CD14-positive monocyte (primary cell): ENCODE results near the gene BPIFB4. TPM values are rescaled to one million over a fixed set of nuclear protein-coding genes. Genes with fewer than 3 reads are reported as not detected.

Experiments used
- DNase-seq, 3 donors: peaks; one replicate each; pipeline ENCODE4 v3.0.0-alpha.2; 2011 to 2022
- H2AFZ ChIP-seq: 2 replicates; pipeline ENCODE4 v1.6.0; 2012; ENCODE audit warnings: mild to moderate bottlenecking, low read depth, low read length, inconsistent platforms; ENCODE audit not compliant: insufficient read depth, poor library complexity, severe bottlenecking
- H3K27ac ChIP-seq, 2 donors: 1 replicate in 1 of 2; 2 replicates in 1 of 2; pipeline ENCODE4 v1.5.1; 2012 to 2013; ENCODE audit warnings: low read length in 2 of 2, control low read depth in 1 of 2, inconsistent platforms in 1 of 2, low read depth in 1 of 2, mild to moderate bottlenecking in 1 of 2
- H3K27me3 ChIP-seq, 2 donors: one replicate each; pipeline versions ENCODE4 v1.6.0 to v1.6.1; 2011 to 2013; ENCODE audit warnings: low read length in 2 of 2; ENCODE audit not compliant: control insufficient read depth in 2 of 2, insufficient read depth in 2 of 2
- H3K36me3 ChIP-seq, 2 donors: replicated peaks in 1 of 2; 1 replicate in 1 of 2; 2 replicates in 1 of 2; pipeline versions ENCODE4 v1.5.1 to v1.6.1; 2012 to 2013; ENCODE audit warnings: low read length in 2 of 2, control low read depth in 1 of 2, inconsistent platforms in 1 of 2, mild to moderate bottlenecking in 1 of 2; ENCODE audit not compliant: insufficient read depth in 2 of 2, control insufficient read depth in 1 of 2
- H3K4me1 ChIP-seq, 2 donors: 1 replicate in 1 of 2; 2 replicates in 1 of 2; pipeline versions ENCODE4 v1.5.1 to v1.6.1; 2012 to 2013; ENCODE audit warnings: low read length in 2 of 2, control low read depth in 1 of 2, inconsistent platforms in 1 of 2, mild to moderate bottlenecking in 1 of 2, moderate library complexity in 1 of 2; ENCODE audit not compliant: insufficient read depth in 2 of 2, control insufficient read depth in 1 of 2
- H3K4me2 ChIP-seq: replicated peaks from 2 replicates; pipeline ENCODE3; 2012; ENCODE audit warnings: low read length, moderate library complexity, mild to moderate bottlenecking; ENCODE audit not compliant: poor library complexity, severe bottlenecking; ENCODE audit errors: extremely low read depth
- H3K4me3 ChIP-seq, 3 experiments: fragments of 200-600 bp in 1 of 3; sonication (generic) in 1 of 3; replicated peaks in 1 of 3; 1 replicate in 2 of 3; 2 replicates in 1 of 3; pipeline ENCODE4 v1.5.1; 2011 to 2013; ENCODE audit warnings: low read length in 3 of 3, mild to moderate bottlenecking in 3 of 3, control low read depth in 2 of 3, low read depth in 2 of 3, inconsistent platforms in 1 of 3, moderate library complexity in 1 of 3
- H3K79me2 ChIP-seq: 2 replicates; pipeline ENCODE4 v1.6.0; 2012; ENCODE audit warnings: mild to moderate bottlenecking, control low read depth, inconsistent platforms, low read length, moderate library complexity; ENCODE audit not compliant: insufficient read depth
- H3K9ac ChIP-seq: 2 replicates; pipeline ENCODE4 v1.6.0; 2017; ENCODE audit warnings: low read length, mild to moderate bottlenecking; ENCODE audit not compliant: insufficient read depth, poor library complexity, severe bottlenecking
- H3K9me3 ChIP-seq, 2 donors: replicated peaks in 1 of 2; 1 replicate in 1 of 2; 2 replicates in 1 of 2; pipeline versions ENCODE4 v1.5.1 to v1.6.1; 2012 to 2013; ENCODE audit warnings: low read length in 2 of 2, control low read depth in 1 of 2; ENCODE audit not compliant: control insufficient read depth in 1 of 2, insufficient read depth in 1 of 2
- H4K20me1 ChIP-seq: 2 replicates; pipeline ENCODE4 v1.6.0; 2012; ENCODE audit warnings: mild to moderate bottlenecking, low read length, control low read depth, moderate library complexity; ENCODE audit not compliant: insufficient read depth
- H3K27ac Mint-ChIP-seq, 7 donors: one replicate each; pipeline ENCODE4 v1.8.0; 2020; ENCODE audit warnings: mild to moderate bottlenecking in 7 of 7, mixed read lengths in 7 of 7, moderate library complexity in 6 of 7, inconsistent platforms in 2 of 7
- H3K27me3 Mint-ChIP-seq, 3 donors: one replicate each; pipeline ENCODE4 v1.8.0; 2021 to 2022; ENCODE audit warnings: low read depth in 3 of 3, mild to moderate bottlenecking in 3 of 3, mixed read lengths in 3 of 3, moderate library complexity in 3 of 3, inconsistent platforms in 1 of 3
- H3K36me3 Mint-ChIP-seq, 2 donors: one replicate each; pipeline ENCODE4 v1.8.0; 2020; ENCODE audit warnings: mixed read lengths in 2 of 2, inconsistent platforms in 1 of 2, mild to moderate bottlenecking in 1 of 2
- H3K4me1 Mint-ChIP-seq: one replicate; pipeline ENCODE4 v1.8.0; 2020; ENCODE audit warnings: mild to moderate bottlenecking, mixed read lengths
- H3K4me3 Mint-ChIP-seq, 2 donors: one replicate each; pipeline ENCODE4 v1.8.0; 2020; ENCODE audit warnings: mild to moderate bottlenecking in 2 of 2, mixed read lengths in 2 of 2, moderate library complexity in 1 of 2
- H3K9me3 Mint-ChIP-seq, 7 donors: one replicate each; pipeline ENCODE4 v1.8.0; 2020 to 2022; ENCODE audit warnings: mixed read lengths in 7 of 7, mild to moderate bottlenecking in 6 of 7, moderate library complexity in 6 of 7, inconsistent platforms in 2 of 7
- WGBS: methylation state at CpG from one replicate; pipeline ENCODE4 v1.1.5; 2013; ENCODE audit warnings: missing lambda C conversion rate; ENCODE audit not compliant: insufficient coverage; 5-methylcytosine and 5-hydroxymethylcytosine counted together
- intact Hi-C, 2 donors: fragments of 100-400 bp; cut with micrococcal nuclease; formaldehyde crosslinking; loops; one replicate each; pipeline versions ENCODE4 v1.15.0 to v1.15.1; 2023
- polyA plus RNA-seq, 3 donors: library from polyadenylated mRNA; depleted of rRNA in 1 of 3; unstranded in 2 of 3; stranded (reverse) in 1 of 3; fragments of 300-500 nt in 2 of 3; fragments of >200 nt in 1 of 3; fragmentation: Illumina TruSeq in 2 of 3; gene quantifications; 1 replicate in 2 of 3; 2 replicates in 1 of 3; pipeline ENCODE4 v1.2.3, GENCODE V29; 2012 to 2021
- TF ChIP-seq, protein P1 (sequence below): fragments of 200-600 bp; IDR thresholded peaks from one replicate; pipeline ENCODE4 v1.8.0; 2022; ENCODE audit warnings: antibody characterized with exemption, mild to moderate bottlenecking

BPIFB4 gene
- polyA plus RNA-seq, 3 donors: not detected

GRCh38 chr20:33130568-33131061 lies 51.2 kb downstream of the BPIFB4 start:
- Histone ChIP-seq H2AFZ (no peak overlapping the region), H3K27ac (no peak overlapping the region), H3K9ac (no peak overlapping the region), H3K4me2 (no peak overlapping the region), H3K36me3 (no peaks in the 10 kb centered on the region), H3K27me3 (no peaks in the 10 kb centered on the region), H3K4me1 (no peaks in the 10 kb centered on the region), H4K20me1 (no peaks in the 10 kb centered on the region), H3K4me3 (no peak overlapping the region), H3K79me2 (no peaks in the 10 kb centered on the region), H3K9me3 (no peaks in the 10 kb centered on the region)
- WGBS: 89% methylated on average over 4 of the region's 9 CpGs
- Mint-ChIP-seq H3K27ac (no peak overlapping the region), H3K36me3 (no peaks in the 10 kb centered on the region), H3K9me3 (no peaks in the 10 kb centered on the region), H3K27me3 (peaks cover 3 to 10% (median 5%) of the 10 kb centered on the region in 3 donors), H3K4me1 (no peaks in the 10 kb centered on the region), H3K4me3 (no peak overlapping the region)
- TF ChIP-seq, protein P1, sequence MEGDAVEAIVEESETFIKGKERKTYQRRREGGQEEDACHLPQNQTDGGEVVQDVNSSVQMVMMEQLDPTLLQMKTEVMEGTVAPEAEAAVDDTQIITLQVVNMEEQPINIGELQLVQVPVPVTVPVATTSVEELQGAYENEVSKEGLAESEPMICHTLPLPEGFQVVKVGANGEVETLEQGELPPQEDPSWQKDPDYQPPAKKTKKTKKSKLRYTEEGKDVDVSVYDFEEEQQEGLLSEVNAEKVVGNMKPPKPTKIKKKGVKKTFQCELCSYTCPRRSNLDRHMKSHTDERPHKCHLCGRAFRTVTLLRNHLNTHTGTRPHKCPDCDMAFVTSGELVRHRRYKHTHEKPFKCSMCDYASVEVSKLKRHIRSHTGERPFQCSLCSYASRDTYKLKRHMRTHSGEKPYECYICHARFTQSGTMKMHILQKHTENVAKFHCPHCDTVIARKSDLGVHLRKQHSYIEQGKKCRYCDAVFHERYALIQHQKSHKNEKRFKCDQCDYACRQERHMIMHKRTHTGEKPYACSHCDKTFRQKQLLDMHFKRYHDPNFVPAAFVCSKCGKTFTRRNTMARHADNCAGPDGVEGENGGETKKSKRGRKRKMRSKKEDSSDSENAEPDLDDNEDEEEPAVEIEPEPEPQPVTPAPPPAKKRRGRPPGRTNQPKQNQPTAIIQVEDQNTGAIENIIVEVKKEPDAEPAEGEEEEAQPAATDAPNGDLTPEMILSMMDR: no peak
- DNase-seq: no peak
- intact Hi-C loops: no loop called here

DNA sequence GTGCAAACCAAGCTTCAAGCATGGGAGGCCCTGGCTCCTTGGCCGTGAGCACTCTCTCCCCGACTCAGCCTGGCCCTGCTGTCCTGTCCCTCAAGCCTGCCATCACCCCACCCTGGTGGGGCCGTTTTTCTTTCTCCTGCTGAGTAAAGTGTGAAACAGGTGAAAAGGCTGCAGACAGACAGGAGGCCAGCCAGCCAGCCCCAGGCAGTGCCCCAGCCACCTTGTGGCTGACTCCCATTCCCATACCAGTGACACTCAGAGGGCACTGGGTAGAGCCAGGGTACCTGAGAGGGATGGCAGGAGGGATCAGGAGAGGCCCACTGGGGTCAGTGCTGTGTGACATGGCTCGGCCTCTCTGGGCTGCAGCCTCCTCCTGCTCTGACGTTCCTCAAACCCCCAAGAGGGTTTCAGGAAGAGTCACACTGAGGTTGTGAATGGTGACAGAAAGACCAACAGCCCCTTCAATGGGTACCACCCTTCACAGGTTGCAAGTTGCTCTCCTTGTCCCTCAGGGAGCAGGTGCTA lies 52.6 kb downstream of the BPIFB4 start:
- Histone ChIP-seq H3K79me2 (no peaks in the 10 kb centered on the region), H3K9ac (no peak overlapping the region), H3K9me3 (no peaks in the 10 kb centered on the region), H3K36me3 (no peaks in the 10 kb centered on the region), H2AFZ (no peak overlapping the region), H3K27ac (no peak overlapping the region), H3K4me3 (no peak overlapping the region), H3K27me3 (no peaks in the 10 kb centered on the region), H4K20me1 (no peaks in the 10 kb centered on the region), H3K4me2 (no peak overlapping the region), H3K4me1 (no peaks in the 10 kb centered on the region)
- TF ChIP-seq, protein P1: no peak
- Mint-ChIP-seq H3K4me1 (no peaks in the 10 kb centered on the region), H3K36me3 (no peaks in the 10 kb centered on the region), H3K9me3 (no peaks in the 10 kb centered on the region), H3K27ac (no peak overlapping the region), H3K27me3 (peaks cover 3 to 10% (median 5%) of the 10 kb centered on the region in 3 donors), H3K4me3 (no peak overlapping the region)
- 90% methylated on average over 2 of the region's 5 CpGs for WGBS
- DNase-seq: no peak
- intact Hi-C loops: no loop called here
